GM12872 (cell line): ENCODE data around the gene DDX46.

Source experiments
- CTCF ChIP-seq: IDR thresholded peaks from 3 replicates; pipeline ENCODE4 v1.5.1; 2011; ENCODE audit warnings: low read depth, mild to moderate bottlenecking, low read length, moderate library complexity; ENCODE audit not compliant: insufficient read depth

The DDX46 gene

DNA sequence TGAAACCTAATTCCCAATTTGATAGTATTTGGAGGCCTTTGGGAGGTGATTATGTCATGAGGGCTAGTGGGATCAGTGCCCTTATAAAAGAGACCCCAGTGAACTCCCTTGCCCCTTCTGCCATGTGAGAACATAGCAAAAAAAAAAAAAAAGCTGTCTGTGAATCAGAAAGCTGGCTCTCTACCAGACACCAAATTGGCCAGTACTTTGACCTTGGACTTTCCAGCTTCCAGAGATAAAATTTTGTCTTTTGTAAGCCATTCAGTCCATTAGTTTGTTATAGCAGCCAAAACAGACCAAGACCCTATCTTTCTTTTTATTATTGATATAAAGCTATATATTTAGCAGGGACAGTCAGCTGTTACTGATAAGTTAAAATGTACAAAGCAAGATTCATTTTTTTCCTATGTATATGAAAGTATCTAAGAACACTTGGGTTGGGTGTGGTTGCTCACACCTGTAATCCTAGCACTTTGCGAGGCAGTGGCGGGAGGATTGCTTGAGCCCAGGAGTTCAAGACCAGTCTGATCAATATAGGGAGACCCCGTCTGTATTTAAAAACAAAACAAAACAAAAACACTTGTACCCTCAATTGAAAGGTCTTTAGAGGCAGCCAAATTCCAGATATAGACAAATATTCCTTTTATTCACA is 79.1 kb downstream of the DDX46 start:
- TF ChIP-seq CTCF = no peak

- no peak for TF ChIP-seq CTCF
Measured at GRCh38 chr5:134840811-134841210, 82.2 kb downstream of the DDX46 start.

DNA sequence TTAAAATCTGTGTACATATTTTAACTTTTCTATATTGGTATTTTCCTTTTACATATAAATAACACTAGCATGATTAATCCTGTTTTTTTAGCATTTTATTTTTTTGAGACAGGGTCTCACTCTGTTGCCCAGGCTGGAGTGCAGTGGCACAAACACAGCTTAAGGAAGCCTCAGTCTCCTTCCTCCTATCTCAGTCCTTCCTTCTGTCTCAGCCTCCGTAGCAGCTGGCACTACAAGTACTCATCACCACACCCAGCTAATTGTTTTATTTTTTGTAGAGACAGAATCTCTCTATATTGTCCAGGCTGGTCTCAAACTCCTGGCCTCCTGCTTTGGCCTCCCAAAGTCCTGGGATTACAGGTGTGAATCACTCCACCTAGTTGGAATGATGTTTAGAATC is 85.7 kb downstream of the DDX46 start:
- TF ChIP-seq CTCF = no peak

- TF ChIP-seq CTCF = no peak
Measured at GRCh38 chr5:134845335-134845851, 86.8 kb downstream of the DDX46 start.

DNA sequence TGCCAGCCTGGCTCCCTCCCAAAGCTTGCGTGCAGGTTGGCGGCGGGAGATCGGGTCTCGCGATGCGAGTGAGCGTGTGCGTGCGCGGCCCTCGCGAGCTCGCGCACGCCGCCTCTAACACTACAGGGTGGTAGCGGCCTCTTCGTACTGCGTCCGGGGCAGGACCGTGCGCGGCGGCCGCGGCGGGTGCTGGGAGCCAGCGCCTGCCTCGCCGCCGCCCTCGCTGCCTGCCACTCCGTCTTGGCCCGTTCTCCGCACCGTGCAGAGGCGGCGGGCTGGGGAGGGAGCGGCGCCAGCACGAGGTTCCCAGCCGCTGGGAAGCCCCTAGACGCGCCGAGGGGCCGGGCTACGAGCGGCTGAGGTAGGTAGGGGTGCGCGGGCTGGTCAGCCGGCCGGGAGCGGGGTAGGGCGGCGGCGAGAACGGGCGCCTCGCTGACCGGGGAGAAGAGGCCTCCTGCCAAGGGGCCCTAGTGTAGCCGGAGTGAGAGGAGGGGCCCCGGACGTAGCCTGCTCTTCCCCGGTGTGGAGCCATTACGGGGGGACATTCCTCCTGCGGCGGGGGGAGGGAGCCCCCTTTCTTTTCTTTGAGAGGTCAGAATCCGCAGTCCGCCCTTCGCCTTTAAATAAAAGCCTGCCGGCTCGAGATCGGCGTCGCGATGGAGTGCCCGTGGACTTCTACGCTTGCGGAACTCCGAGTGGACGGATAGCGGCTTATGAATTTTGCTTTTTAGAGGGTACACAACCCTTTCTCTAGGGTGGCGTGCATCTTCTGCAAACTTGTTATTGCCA is 87.5 kb downstream of the DDX46 start, which contains the start of gene C5orf24:
Gene C5orf24 (plus strand): TSS at position 117 of the 789 bp plus-strand sequence. CDS start 8,933 bp downstream, outside the sequence.
- no peak for TF ChIP-seq CTCF

- TF ChIP-seq CTCF = no peak
Measured at GRCh38 chr5:134846641-134846960, 88.0 kb downstream of the DDX46 start.

- peak; percentile 54; the same call in 1 of the 3 replicates for TF ChIP-seq CTCF
Measured at GRCh38 chr5:134851307-134851923, 92.8 kb downstream of the DDX46 start.
